Measurements from ENCODE around the gene SCAMP4.
A peak's percentile ranks its signal among the peaks of the same experiment; 100 is the strongest.

Gene SCAMP4

DNA sequence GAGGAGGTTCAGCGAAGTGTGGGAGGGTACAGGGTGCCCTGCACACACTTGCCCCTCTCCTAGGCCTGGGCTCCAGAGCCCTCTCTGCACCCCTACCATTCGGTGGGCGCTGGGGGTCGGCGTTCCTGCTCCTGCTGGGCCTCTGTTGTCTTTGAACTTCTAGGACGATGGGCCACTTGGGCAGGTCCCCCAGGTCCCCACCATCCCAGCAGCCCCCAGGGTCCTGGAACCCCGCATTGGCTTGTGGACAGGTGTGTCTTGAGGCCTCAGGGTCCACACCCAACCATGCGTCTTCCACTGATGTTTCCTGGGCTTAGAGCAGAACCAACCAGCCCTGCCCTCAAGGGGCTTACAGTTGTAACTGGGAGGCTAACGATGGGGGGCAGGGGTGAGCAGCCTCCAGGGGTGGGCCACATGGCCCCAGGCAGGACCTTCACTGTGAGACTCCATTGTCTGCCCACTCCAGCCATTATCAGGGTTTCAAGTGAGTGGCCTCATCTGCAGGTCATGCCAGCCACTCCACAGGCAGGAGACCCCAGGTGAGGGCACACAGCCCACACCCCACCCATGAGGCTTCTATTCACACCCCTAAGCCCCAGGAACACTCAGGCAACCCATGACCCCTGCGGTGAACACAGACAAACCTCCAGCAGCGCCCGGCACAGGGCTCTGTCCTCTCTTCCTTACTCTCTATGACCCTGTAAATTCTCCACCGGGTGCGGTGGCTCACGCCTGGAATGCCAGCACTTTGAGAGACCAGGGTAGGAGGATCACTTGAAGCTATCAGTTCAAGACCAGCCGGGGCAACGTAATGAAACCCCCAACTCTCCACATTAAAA is 39.8 kb upstream of the SCAMP4 start:
- H2AFZ ChIP-seq (ENCODE audit: low read depth, low read length, severe bottlenecking) = no peak overlapping the region

DNA sequence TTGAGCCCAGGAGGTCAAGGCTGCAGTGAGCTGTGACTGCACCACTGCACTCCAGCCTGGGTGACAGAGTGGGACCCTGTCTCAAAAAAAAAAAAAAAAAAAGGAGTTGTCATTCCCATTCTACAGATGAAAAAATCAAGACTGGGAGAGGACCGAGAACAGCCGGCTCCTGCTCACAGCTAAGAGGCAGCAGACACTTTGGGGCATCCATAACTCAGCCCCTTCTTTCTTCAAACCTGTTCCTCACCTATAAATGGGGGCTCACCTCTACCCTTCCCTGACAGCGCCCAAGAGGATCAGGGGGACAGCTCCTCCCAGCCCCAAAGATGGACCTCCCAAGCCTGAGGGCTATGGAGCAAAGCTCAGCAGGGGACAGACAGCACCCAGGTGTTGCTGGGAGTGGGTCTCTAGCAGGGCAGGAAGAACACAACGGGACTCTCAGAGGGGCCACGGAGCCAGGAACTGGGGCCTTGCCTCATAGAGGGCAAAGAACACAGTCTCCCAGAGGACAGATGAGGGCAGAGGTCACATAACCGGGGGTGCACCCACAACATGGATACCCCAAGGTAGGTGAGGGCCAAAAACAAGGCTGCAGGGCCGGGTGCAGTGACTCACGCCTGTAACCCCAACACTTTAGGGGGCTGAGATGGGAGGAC is 38.4 kb upstream of the SCAMP4 start:
- no peak overlapping the region for H3K27ac ChIP-seq (ENCODE audit: low read depth, low read length)

More for the DNA sequence above, 39.8 kb upstream of the SCAMP4 start:
- Histone ChIP-seq H3K27ac (ENCODE audit: low read depth, low read length) (peak overlapping the region; percentile 95), H3F3A (ENCODE audit: insufficient read depth) (peaks cover 23% of the 10 kb centered on the region), H3K4me2 (ENCODE audit: low read depth, low read length, poor library complexity, severe bottlenecking) (peak overlapping the region; percentile 86), H4K20me1 (ENCODE audit: low read depth, low read length) (peaks cover 6% of the 10 kb centered on the region; the same call in 1 of the 2 replicates), H3K79me2 (ENCODE audit: insufficient read depth, low read length) (peaks cover 26% of the 10 kb centered on the region), H3K4me3 (ENCODE audit: insufficient read depth, low read length, poor library complexity, severe bottlenecking) (peak overlapping the region; percentile 73), H3K27me3 (ENCODE audit: low read length) (no peaks in the 10 kb centered on the region), H3K9me2 (replicated peaks; ENCODE audit: insufficient read depth, low read length) (no peaks in the 10 kb centered on the region), H3K9ac (ENCODE audit: low read length) (peak overlapping the region; percentile 96), H3K9me3 (ENCODE audit: insufficient read depth, low read length) (no peaks in the 10 kb centered on the region), H3K36me3 (ENCODE audit: low read length) (no peaks in the 10 kb centered on the region)
- TF ChIP-seq CTCF (IDR thresholded peaks at IDR 0.05; ENCODE audit: insufficient read depth, low read length, poor library complexity, severe bottlenecking) (no peak), EZH2phosphoT487 (conservative IDR thresholded peaks at IDR 0.05; ENCODE audit: low read length) (no peak)

GRCh38 chr19:1867349-1867724 is 37.9 kb upstream of the SCAMP4 start:
- Histone ChIP-seq H4K20me1 (ENCODE audit: low read depth, low read length) (no peaks in the 10 kb centered on the region), H3K36me3 (ENCODE audit: low read length) (no peaks in the 10 kb centered on the region), H3K9me3 (ENCODE audit: insufficient read depth, low read length) (no peaks in the 10 kb centered on the region), H3F3A (ENCODE audit: insufficient read depth) (peaks cover 18% of the 10 kb centered on the region), H2AFZ (ENCODE audit: low read depth, low read length, severe bottlenecking) (no peak overlapping the region), H3K4me2 (ENCODE audit: low read depth, low read length, poor library complexity, severe bottlenecking) (no peak overlapping the region), H3K4me3 (ENCODE audit: insufficient read depth, low read length, poor library complexity, severe bottlenecking) (no peak overlapping the region), H3K27ac (ENCODE audit: low read depth, low read length) (no peak overlapping the region), H3K9me2 (replicated peaks; ENCODE audit: insufficient read depth, low read length) (no peaks in the 10 kb centered on the region), H3K9ac (ENCODE audit: low read length) (no peak overlapping the region), H3K27me3 (ENCODE audit: low read length) (no peaks in the 10 kb centered on the region), H3K79me2 (ENCODE audit: insufficient read depth, low read length) (peaks cover 13% of the 10 kb centered on the region)
- TF ChIP-seq EZH2phosphoT487 (conservative IDR thresholded peaks at IDR 0.05; ENCODE audit: low read length) (no peak), CTCF (IDR thresholded peaks at IDR 0.05; ENCODE audit: insufficient read depth, low read length, poor library complexity, severe bottlenecking) (no peak)

More for the DNA sequence above, 38.4 kb upstream of the SCAMP4 start:
- Histone ChIP-seq H3K9me3 (ENCODE audit: insufficient read depth, low read length) (no peaks in the 10 kb centered on the region), H3K9me2 (replicated peaks; ENCODE audit: insufficient read depth, low read length) (no peaks in the 10 kb centered on the region), H3K9ac (ENCODE audit: low read length) (no peak overlapping the region), H3K36me3 (ENCODE audit: low read length) (no peaks in the 10 kb centered on the region), H3F3A (ENCODE audit: insufficient read depth) (peaks cover 20% of the 10 kb centered on the region), H3K27me3 (ENCODE audit: low read length) (no peaks in the 10 kb centered on the region), H4K20me1 (ENCODE audit: low read depth, low read length) (peaks cover under 1% of the 10 kb centered on the region; the same call in 1 of the 2 replicates), H3K4me2 (ENCODE audit: low read depth, low read length, poor library complexity, severe bottlenecking) (no peak overlapping the region), H2AFZ (ENCODE audit: low read depth, low read length, severe bottlenecking) (no peak overlapping the region), H3K79me2 (ENCODE audit: insufficient read depth, low read length) (peaks cover 15% of the 10 kb centered on the region), H3K4me3 (ENCODE audit: insufficient read depth, low read length, poor library complexity, severe bottlenecking) (no peak overlapping the region)
- TF ChIP-seq CTCF (IDR thresholded peaks at IDR 0.05; ENCODE audit: insufficient read depth, low read length, poor library complexity, severe bottlenecking) (no peak), EZH2phosphoT487 (conservative IDR thresholded peaks at IDR 0.05; ENCODE audit: low read length) (no peak)

Data from SU-DHL-6 (cell line).